Left kidney (tissue), 2 donors: ENCODE results near the gene XYLT1. TPM values are rescaled to one million over a fixed set of nuclear protein-coding genes. Genes with fewer than 3 reads are reported as not detected.

ENCODE experiments used
- DNase-seq: peaks from one replicate; pipeline ENCODE4 v3.0.0-alpha.2; 2013
- polyA plus RNA-seq: library from polyadenylated mRNA; unstranded; fragments of 120-200 nt; gene quantifications from one replicate; pipeline ENCODE4 v1.2.1, GENCODE V29; 2013; ENCODE audit not compliant: insufficient read length

XYLT1 gene
- polyA plus RNA-seq, 1 donor, result 7.9 TPM

- no peak for DNase-seq
These were observed 213.2 kb downstream of the XYLT1 start for GRCh38 chr16:17257426-17258023.

DNA sequence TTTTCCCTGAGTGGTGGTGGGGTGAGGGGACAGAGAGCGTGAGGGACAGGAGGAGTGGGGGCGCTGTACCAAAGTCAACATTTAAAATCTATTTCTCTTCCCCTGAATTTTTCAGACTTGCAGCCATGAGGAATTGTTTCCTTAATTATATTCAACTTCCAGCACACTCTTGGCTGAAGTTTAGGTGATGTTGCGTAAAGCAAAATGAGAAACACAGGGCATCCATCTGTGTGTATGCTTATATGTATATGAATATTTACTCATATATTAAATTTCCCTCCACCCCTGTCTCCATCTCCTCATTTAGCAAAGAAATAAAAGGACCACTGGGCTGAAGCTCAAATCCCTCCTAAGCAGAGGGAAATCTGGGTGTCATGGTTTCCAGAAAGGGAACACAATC is 218.1 kb downstream of the XYLT1 start:
- DNase-seq, result no peak

DNA sequence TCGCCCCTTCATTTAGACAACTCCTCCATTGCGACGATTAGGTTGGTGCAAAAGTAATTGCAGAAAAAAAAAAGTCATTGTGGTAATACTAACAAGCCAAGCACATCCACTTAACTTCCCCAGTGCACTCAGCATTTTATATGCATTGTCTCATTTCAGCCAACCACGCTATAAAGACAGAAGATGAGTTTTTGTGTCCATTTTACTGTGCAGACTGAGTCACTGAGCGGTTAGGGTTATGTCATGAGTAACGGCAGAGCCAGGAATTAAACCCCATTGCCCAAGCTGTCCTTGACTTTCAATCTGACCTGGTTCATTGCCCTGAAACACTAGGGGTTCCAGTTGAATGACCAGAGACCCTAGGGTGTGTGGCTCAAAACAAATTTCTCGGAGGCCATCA is 218.7 kb downstream of the XYLT1 start:
- no peak for DNase-seq

DNA sequence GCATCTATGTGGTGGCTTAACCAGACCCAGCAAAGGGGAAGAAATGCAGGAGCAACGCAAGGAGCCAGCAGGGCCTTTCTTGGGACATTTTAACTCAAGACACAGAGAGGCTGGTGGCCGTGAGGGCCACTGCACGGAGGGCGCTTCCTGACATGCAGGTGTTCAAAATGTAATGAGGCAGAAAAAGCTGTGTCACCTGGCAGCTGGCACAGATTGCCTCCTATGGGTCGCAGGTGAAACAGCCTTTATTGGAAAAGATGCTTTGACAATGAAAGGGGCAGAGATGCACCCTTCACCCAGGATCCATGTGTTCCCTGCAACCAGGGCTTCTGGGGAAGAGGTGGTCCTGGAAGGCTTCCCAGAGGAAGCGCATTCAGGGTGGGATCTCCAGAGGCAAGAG is 219.3 kb downstream of the XYLT1 start:
- DNase-seq, result no peak

DNA sequence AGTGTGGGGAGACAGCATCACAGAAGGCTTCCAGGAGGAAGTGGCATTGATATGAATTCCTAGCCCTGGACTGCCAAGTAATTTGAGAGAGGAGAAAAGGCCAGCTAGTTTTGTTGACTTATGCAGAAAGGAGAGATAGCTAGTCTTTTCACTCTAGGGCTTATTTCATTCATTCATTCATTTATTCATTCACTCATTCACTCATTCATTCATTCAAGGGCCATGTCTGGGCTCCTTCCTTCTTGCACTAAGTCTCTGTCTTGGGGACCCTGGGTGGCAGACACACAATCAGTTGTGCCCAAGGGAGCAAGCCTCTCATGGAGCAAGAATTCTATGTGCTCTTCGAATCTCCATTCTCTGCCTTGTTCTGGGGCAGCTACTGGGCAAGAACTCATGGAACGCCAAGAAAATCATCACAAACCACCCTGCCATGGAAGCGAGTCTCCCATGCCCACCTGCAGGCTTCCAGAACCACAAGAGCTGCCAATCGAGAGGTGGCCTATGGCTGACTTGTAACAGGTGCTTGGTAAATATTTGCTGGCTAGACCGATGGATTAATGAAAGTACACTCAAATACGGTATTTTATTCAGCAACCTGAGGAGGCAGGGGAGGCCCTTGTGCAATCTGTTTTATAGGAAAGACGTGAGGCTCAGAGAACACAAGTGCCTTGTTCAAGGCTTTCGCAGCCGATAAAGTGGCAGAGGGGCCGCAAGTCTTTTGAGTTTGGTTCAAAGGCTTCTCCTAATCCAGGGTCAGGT is 223.6 kb downstream of the XYLT1 start:
- no peak for DNase-seq

DNA sequence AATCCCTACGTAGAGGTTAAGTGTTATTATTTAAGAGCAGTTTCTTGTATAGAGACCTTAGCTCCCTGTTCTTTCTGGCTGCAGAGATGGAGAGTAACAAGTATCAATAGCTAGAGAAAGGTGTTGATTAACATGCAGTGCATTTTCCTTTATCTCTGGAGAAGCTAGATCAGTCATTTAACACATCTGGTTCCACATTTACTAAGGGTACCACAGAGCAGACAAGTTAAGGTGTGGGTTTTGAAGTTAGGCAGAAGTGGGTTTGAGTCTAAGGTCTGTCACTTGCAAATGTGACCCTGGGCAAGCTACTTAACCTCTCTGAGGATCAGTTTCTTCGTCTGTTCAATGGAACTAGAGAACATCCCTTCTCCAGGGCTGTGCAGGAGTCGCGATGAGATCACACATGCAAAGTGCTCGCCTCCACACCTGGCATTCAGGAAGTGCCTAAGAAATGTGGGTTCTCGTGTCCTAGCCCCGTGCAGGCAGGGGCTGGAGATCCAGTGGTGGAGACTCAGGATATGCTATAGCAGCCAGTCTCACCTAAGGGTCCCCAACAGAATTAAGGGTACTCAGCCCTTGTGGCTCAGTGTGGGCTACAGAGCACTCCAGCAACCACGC is 224.4 kb downstream of the XYLT1 start:
- DNase-seq, result no peak

DNA sequence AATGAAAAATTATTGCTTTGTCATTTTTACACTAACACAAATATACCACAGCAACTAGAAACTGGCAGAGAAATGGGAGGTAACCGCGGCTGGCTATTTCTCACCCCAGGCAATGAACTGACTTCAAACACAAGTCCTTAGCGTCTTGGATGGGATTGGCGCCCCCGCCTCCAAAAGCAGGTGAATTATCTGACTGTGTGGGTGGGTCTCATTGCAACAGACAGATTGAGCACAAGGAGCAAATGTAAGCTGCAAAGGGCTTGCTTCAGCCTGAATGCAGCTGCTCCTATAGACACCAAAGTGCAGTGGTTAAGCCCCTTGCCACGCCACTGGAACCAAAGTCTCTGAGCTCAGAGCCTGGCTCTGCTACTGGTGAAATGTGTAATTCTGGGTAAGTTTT is 225.0 kb downstream of the XYLT1 start:
- DNase-seq, result no peak

DNA sequence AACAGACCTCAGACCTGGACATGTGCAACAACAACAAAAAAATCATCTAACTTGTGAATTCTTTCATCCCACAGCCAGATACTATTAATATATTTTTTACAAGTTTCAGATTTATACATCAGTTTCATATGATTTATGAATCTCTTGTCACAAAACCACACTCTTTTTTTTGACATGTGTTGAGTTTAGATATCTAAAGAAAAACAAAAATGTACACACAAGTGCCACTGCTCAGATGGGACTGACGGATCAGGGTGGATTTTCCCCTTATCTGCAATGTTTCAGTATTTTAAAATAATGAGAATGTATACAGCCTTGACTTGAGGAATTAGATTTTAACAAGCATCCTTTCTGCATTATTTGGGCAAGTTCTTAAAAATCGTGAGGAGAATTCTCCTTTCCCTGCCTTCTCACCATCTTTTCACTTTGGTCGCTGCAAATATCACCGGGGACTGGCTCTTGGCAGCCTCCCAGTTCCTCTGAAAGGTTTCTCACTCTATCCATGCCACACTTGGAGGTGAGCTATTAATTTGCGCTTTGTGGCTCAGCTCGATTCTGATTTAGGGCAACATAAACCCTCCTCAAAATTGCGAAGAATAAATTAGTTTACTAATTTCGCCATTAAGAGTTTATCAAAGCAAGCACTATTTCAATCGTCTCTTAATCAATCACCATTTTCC is 225.7 kb downstream of the XYLT1 start:
- no peak for DNase-seq

- DNase-seq, result no peak
These were observed 229.4 kb downstream of the XYLT1 start for GRCh38 chr16:17241264-17241835.

DNA sequence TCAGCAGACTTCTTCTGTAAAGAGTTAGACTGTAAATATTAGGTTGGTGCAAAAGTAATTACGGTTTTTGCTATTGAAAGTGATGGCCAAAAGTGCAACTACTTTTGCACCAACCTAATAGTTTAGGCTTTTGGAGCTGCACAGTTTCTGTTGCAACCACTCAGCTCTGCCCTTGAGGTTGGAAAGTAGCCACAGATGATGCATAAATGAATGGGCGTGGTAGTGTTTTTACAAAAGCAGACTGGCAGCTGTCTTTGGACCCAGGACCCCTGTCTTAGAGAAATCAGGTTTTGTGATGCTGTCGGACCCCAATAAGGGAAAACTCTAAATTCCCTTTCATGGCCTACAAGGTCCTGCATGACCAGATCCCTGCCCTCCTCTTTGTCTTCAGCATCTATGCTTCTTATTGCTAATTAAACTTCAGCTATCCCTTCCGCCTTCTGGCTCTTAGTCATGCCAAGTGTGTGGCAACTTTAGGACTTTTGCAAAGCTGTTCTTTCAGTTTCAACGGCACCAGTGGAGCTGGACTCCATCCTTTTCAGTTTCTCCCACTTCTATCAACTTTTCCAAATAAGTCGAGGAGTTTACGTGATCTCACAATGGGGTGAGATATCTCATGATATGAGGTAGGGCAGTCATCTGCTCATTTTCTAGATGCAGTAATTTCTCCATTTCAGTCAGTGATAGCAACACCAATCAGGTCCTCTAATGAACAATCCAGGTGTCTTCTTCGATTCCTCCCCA is 232.3 kb downstream of the XYLT1 start:
- no peak for DNase-seq

DNA sequence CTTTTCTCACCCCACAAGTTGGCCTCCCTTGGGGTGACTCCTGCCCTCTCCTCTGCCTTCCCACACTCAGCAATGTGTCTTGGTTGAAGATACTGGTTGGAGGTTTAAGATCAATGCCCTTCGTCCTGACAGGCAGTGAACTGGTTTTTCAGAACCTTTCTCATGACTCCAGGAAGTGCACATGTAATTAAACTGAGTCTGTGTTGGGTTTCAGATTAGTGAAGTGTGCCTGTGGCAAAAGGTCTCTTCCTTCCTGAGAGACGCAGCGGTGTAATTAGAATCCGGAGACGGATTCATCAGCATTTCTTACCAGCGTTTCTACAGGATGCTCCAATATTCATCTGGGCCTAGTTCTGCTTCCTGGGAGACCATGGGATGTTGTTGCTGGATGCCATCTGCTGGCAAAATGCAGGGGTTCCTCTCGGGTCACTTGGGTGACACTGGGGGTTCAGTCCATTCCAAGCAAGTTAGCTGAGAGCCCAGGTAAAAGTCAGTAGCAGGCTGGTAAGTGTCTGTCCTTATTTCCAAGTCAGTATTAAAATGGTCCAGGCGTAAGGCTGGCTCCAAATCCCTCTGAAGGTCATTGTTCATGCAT is 233.3 kb downstream of the XYLT1 start:
- DNase-seq, result no peak

DNA sequence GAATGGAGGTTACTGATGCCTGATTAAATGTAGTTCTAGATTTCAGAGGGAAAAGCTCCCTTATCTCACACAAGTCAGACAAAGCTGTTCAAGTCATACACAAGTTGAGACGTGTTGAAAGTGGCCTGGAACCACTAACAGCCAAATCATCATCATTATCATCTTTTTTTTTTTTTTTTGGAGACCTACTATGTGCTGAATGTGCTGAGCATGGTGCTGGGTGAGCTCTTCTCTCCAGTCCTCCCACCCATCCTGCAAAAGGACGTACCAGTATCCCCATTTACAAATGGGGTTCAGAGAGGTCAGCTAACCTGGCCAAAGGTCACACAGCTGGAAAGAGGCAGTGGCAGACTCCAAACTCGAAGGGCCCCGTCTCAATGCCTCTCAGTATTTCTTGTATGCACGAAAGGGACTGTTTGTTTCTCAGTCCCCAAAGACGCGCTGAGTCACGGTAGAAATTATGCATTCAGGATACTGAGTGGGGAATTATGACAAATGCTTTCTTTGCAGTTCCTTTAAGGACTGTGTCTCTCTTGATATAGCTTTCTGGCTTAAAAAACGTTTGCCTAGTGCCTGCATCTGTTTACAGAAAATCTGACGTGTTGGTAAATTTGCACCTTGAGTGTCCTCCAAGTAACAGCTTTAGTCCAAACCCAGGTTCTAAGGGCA is 235.5 kb downstream of the XYLT1 start:
- DNase-seq, result no peak

DNA sequence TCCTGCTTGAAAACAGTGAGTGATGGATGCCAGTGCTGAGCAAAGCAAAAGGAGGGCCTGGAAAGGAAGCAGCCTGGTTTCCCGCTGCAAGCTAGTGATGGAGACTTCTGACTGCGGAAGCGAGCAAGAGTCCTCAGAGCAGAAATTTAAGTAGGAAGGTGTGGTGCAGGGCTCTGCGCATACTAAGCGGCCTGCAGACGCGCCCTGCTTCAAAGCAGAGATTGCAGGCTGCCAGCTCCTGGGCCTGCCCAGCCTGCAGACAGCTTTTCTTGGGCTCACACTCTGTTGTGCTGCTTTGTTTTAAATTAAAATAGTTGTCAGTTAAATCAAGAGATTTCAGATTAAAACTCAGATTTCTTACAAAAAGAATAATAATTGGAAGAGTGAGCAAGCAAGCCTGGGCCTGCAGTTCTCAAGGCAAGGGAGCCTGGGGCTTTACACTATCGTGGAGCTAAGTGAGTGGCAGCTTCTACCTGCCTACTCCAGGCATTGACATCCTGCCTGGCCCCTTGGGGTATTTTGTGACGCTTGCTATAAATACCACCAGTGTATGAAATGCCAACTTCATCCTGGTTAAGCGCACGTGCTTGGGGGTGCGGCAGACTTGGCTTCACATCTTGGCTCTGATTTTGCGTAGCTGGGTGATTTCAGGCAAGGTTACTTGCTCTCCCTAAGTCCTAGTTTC is 237.3 kb downstream of the XYLT1 start:
- DNase-seq, result no peak

DNA sequence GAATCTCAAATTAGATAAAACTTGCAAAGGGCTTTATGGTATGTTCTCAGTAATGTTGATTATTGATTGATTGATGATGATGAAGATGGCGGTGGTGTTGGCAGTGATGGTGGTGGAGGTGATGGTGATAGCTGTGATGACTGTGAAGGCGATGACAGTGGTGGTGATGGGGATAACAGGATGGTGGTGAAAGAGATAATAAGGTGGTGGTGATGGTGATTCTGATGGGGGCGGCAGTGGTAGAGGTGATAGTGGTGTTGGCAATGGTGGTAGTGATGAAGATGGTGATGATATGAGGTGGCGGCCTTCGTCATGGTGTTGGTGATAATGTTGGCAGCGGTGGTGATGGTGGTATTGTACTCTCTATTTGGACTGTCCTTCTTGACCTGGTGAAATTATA is 238.3 kb downstream of the XYLT1 start:
- no peak for DNase-seq

DNA sequence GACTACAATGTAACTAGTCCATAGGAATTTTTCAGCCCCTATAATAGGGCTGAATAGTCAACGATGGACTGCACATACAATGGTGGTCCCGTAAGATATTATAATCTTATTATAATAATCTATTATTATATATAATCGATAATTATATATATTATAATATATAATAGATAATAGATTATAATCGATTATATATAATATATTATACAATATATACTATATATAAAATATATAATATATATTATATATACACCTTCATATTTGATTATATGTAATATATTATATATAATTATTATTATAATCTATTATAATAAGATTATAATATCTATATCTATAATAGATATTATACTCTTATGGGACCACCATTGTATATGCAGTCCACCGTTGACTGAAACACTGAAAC is 238.8 kb downstream of the XYLT1 start:
- DNase-seq, result no peak

DNA sequence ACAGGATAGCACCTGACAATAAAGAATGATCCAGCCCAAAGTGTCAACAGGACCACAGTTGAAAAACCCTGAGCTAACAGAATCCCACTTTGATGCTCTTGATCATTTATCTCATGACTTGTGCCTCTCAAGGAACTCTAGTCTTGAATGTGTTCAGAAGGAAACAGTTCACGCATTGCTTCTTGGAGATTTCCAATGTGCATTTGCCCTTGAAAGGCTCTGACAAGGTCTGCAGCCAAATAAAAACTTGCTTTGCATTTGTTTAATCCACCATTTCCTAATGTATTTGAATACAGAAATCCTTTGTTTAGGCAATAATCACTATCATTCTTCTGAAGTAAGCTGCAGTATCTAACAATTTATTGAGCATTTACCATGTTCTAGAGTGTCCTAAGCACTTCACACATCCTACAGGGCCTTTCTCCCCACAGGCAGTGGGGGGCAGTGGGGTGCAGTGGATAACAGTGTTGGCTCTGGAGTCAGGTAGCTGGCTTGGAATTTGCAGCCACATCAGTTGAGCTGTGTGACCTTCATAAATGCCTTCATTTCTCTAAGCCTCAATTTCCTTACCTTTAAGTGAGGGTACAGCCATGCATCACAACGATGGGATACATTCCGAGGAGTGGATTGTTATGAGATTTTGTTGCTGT is 239.7 kb downstream of the XYLT1 start:
- no peak for DNase-seq

- no peak for DNase-seq
These were observed 241.0 kb downstream of the XYLT1 start for GRCh38 chr16:17229766-17230165.

DNA sequence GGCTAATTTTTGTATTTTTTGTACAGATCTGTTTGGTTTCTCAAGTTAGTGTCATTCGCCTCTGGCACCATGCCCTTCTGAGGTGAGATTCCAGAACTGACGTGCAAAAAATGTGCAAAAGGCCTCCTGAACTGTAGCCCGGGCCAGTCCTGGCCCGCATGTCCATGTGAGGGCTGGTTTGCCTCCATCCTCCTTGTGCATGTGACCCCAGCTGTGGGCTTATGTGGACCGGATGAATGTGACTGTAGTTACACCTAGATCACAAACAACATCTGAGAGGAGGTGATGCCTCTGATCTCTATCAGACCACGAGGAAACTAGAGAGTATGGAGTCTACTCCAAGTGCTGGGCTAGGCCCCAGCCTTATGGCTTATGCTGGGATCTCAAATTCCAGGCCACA is 241.6 kb downstream of the XYLT1 start:
- no peak for DNase-seq

GRCh38 chr16:17228708-17229055 is 242.1 kb downstream of the XYLT1 start:
- DNase-seq, result no peak
